Liver (tissue), 3 donors: ENCODE measurements around the gene TCF7L1.

Experiments used
- CTCF ChIP-seq: fragments of 150-350 bp; IDR thresholded peaks from 2 replicates; pipeline ENCODE4 v1.5.1; 2017; ENCODE audit warnings: improper control_type of control experiment, low read depth, low read length; ENCODE audit not compliant: missing input control
- FOXA1 ChIP-seq: IDR thresholded peaks from 2 replicates; pipeline ENCODE4 v1.6.1; 2016; ENCODE audit warnings: antibody characterized with exemption
- GABPA ChIP-seq, 2 donors: IDR thresholded peaks in 1 of 2; conservative IDR thresholded peaks in 1 of 2; 2 replicates each; pipeline ENCODE4 v1.6.1; 2016; ENCODE audit warnings: antibody characterized with exemption in 2 of 2, mild to moderate bottlenecking in 1 of 2, moderate library complexity in 1 of 2
- JUND ChIP-seq, 2 donors: IDR thresholded peaks; 2 replicates each; pipeline ENCODE4 v1.6.1; 2016; ENCODE audit warnings: antibody characterized with exemption in 2 of 2
- TAF1 ChIP-seq: conservative IDR thresholded peaks from 2 replicates; pipeline ENCODE4 v1.6.1; 2016; ENCODE audit warnings: antibody characterized with exemption, mild to moderate bottlenecking
- YY1 ChIP-seq: IDR thresholded peaks from 2 replicates; pipeline ENCODE4 v1.6.1; 2016; ENCODE audit warnings: antibody characterized with exemption, mild to moderate bottlenecking
- TF ChIP-seq, protein P1 (sequence below): IDR thresholded peaks from 2 replicates; pipeline ENCODE4 v1.6.1; 2016; ENCODE audit warnings: antibody characterized with exemption
- TF ChIP-seq, protein P2 (sequence below): IDR thresholded peaks from 2 replicates; pipeline ENCODE4 v1.6.1; 2016; ENCODE audit warnings: antibody characterized with exemption
- TF ChIP-seq, protein P3 (sequence below): IDR thresholded peaks from 2 replicates; pipeline ENCODE4 v1.6.1; 2016; ENCODE audit warnings: antibody characterized with exemption, mild to moderate bottlenecking
- donor health status: healthy.
- donor health status: healthy.

DNA sequence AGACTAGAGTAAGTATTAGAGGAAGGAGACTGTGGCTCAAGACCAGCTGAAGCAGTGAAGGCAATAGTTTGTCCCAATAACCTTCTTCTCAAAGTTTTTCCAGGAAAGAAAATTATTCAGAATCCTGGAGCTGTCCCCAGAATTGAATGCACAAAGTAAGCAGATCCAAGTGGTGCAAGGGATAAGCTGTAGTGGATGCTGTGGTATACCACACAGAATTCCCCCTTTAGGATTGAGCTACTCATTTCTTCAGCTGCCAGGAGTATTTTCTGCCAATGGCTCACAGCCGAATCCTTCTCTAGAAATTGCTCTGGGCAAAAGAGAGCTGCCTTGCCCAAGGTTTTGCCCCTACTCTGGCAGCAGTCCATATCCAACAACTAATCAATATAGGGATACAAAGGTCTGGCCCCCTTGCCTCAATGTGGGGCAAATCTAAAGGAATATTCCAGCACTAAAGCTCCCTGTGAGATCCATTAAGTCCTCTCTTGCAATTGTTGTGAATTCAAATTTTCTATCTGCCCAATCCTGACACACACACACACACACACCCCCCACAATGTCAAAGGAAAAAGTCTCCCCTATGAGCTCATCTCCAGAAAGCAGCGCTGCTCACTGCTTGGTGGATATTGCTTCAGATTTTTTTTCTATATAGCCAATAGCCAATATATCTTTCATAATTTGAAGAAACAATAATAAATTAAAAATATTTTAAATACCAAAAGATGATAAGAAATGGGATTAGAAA is 18.4 kb upstream of the TCF7L1 start:
- no peak for TF ChIP-seq CTCF
- no peak for TF ChIP-seq FOXA1
- no peak for TF ChIP-seq TAF1
- TF ChIP-seq GABPA (IDR thresholded peaks at IDR 0.05 in 1 of 2, conservative IDR thresholded peaks at IDR 0.05 in 1 of 2), result no peak
- TF ChIP-seq, protein P1, sequence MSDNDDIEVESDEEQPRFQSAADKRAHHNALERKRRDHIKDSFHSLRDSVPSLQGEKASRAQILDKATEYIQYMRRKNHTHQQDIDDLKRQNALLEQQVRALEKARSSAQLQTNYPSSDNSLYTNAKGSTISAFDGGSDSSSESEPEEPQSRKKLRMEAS, result no peak
- TF ChIP-seq JUND (IDR thresholded peaks at IDR 0.05), result no peak
- peak; percentile 33 for TF ChIP-seq YY1
- TF ChIP-seq, protein P2, sequence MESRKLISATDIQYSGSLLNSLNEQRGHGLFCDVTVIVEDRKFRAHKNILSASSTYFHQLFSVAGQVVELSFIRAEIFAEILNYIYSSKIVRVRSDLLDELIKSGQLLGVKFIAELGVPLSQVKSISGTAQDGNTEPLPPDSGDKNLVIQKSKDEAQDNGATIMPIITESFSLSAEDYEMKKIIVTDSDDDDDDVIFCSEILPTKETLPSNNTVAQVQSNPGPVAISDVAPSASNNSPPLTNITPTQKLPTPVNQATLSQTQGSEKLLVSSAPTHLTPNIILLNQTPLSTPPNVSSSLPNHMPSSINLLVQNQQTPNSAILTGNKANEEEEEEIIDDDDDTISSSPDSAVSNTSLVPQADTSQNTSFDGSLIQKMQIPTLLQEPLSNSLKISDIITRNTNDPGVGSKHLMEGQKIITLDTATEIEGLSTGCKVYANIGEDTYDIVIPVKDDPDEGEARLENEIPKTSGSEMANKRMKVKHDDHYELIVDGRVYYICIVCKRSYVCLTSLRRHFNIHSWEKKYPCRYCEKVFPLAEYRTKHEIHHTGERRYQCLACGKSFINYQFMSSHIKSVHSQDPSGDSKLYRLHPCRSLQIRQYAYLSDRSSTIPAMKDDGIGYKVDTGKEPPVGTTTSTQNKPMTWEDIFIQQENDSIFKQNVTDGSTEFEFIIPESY, result no peak
- TF ChIP-seq, protein P3, sequence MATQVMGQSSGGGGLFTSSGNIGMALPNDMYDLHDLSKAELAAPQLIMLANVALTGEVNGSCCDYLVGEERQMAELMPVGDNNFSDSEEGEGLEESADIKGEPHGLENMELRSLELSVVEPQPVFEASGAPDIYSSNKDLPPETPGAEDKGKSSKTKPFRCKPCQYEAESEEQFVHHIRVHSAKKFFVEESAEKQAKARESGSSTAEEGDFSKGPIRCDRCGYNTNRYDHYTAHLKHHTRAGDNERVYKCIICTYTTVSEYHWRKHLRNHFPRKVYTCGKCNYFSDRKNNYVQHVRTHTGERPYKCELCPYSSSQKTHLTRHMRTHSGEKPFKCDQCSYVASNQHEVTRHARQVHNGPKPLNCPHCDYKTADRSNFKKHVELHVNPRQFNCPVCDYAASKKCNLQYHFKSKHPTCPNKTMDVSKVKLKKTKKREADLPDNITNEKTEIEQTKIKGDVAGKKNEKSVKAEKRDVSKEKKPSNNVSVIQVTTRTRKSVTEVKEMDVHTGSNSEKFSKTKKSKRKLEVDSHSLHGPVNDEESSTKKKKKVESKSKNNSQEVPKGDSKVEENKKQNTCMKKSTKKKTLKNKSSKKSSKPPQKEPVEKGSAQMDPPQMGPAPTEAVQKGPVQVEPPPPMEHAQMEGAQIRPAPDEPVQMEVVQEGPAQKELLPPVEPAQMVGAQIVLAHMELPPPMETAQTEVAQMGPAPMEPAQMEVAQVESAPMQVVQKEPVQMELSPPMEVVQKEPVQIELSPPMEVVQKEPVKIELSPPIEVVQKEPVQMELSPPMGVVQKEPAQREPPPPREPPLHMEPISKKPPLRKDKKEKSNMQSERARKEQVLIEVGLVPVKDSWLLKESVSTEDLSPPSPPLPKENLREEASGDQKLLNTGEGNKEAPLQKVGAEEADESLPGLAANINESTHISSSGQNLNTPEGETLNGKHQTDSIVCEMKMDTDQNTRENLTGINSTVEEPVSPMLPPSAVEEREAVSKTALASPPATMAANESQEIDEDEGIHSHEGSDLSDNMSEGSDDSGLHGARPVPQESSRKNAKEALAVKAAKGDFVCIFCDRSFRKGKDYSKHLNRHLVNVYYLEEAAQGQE, result no peak
